ENCODE measurements around the gene FOXP3. TPM values are rescaled to one million over a fixed set of nuclear protein-coding genes. Genes with fewer than 3 reads are reported as not detected.

The FOXP3 gene
- total and polyA plus RNA-seq, 2 experiments from 2014 or later, result 0.11 to 0.28 TPM

GRCh38 chrX:49266523-49267445, 2.3 kb upstream of the FOXP3 start:
- DNase-seq (ENCODE audit: low spot score), result no peak
- Histone ChIP-seq H3K9me2 (ENCODE audit: insufficient read depth) (no peaks in the 10 kb centered on the region), H3K27ac (ENCODE audit: low read depth) (no peak overlapping the region), H4K20me1 (replicated peaks; ENCODE audit: insufficient read depth) (no peaks in the 10 kb centered on the region), H2AFZ (no peak overlapping the region), H3F3A (replicated peaks; ENCODE audit: low read depth) (no peaks in the 10 kb centered on the region), H3K4me2 (no peak overlapping the region), H3K79me2 (replicated peaks; ENCODE audit: insufficient read depth) (peaks cover 13% of the 10 kb centered on the region), H3K36me3 (ENCODE audit: insufficient read depth) (no peaks in the 10 kb centered on the region), H3K4me3 (no peak overlapping the region), H3K4me1 (ENCODE audit: insufficient read depth) (peaks cover under 1% of the 10 kb centered on the region; the same call in 1 of the 2 replicates), H3K27me3 (ENCODE audit: insufficient read depth) (no peaks in the 10 kb centered on the region)
- no peak for TF ChIP-seq NANOG (IDR thresholded peaks at IDR 0.05; ENCODE audit: borderline replicate concordance)
- TF ChIP-seq, protein P1, sequence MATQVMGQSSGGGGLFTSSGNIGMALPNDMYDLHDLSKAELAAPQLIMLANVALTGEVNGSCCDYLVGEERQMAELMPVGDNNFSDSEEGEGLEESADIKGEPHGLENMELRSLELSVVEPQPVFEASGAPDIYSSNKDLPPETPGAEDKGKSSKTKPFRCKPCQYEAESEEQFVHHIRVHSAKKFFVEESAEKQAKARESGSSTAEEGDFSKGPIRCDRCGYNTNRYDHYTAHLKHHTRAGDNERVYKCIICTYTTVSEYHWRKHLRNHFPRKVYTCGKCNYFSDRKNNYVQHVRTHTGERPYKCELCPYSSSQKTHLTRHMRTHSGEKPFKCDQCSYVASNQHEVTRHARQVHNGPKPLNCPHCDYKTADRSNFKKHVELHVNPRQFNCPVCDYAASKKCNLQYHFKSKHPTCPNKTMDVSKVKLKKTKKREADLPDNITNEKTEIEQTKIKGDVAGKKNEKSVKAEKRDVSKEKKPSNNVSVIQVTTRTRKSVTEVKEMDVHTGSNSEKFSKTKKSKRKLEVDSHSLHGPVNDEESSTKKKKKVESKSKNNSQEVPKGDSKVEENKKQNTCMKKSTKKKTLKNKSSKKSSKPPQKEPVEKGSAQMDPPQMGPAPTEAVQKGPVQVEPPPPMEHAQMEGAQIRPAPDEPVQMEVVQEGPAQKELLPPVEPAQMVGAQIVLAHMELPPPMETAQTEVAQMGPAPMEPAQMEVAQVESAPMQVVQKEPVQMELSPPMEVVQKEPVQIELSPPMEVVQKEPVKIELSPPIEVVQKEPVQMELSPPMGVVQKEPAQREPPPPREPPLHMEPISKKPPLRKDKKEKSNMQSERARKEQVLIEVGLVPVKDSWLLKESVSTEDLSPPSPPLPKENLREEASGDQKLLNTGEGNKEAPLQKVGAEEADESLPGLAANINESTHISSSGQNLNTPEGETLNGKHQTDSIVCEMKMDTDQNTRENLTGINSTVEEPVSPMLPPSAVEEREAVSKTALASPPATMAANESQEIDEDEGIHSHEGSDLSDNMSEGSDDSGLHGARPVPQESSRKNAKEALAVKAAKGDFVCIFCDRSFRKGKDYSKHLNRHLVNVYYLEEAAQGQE (IDR thresholded peaks at IDR 0.05; ENCODE audit: unreplicated experiment), result no peak
- TF ChIP-seq ETS1 (IDR thresholded peaks at IDR 0.05), result no peak
- TF ChIP-seq ZNF331 (CRISPR knock-in tag; IDR thresholded peaks at IDR 0.05; ENCODE audit: low read depth), result no peak
- no peak for TF ChIP-seq ZNF462 (CRISPR knock-in tag; IDR thresholded peaks at IDR 0.05)
- Mint-ChIP-seq H3K4me1 (peaks cover 23% of the 10 kb centered on the region), H3K27ac (no peak overlapping the region), H3K27me3 (ENCODE audit: insufficient read depth, low read depth, poor library complexity) (peaks cover 7% of the 10 kb centered on the region), H3K4me3 (no peak overlapping the region), H3K36me3 (ENCODE audit: low read depth) (peaks cover 11% of the 10 kb centered on the region; the same call in 2 of the 3 replicates), H3K9me3 (no peaks in the 10 kb centered on the region; the same call in 1 of the 3 replicates)
- no peak for ATAC-seq
